HG02840 (cell line): ENCODE results near the gene C3orf70.

Experiments used
- ATAC-seq: cut with Tn5 transposase; IDR thresholded peaks from one replicate; pipeline ENCODE4 v1.9.1; 2021; ENCODE audit warnings: mild to moderate bottlenecking, moderate library complexity, moderate number of reproducible peaks; ENCODE audit not compliant: unreplicated experiment, low FRiP score

Gene C3orf70

GRCh38 chr3:185058796-185059195, 94.1 kb downstream of the C3orf70 start:
- ATAC-seq: no peak

- ATAC-seq: no peak
Observed at GRCh38 chr3:185057829-185058228, 95.0 kb downstream of the C3orf70 start.

DNA sequence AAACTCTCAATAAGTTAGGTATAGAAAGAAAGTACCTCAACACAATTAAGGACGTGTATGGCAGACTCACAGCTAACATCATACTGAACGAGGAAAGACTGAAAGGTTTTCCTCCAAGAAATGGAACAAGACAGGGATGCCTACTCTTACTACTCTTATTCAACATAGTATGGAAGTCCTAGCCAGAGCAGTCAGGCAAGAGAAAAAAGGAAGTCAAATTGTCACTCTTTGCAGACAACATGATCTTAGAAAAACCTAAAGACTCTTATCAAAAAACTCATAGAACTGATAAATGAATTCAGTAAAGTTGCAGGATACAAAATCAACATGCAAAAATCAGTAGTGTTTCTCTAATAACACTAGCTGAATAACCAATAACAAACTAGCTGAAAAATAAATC, 96.0 kb downstream of the C3orf70 start:
- ATAC-seq: no peak

DNA sequence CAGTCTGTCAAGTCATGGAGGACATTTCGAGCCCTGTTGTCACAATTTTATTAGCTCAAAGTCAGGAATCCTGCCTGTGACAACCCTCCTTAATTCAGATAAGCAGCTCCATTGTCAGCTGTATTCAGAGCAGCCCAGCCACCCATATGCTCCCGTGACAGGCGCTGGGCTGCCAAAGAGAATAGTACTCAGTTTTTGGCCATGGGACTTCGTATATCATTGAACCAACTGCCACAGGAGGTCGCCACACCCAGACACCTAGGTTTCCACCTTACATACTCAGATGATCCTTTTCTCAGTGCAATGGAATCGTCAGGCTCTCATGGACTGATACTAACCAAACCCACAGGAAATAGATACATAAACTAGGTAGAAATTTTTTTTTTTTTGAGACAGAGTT, 100.2 kb downstream of the C3orf70 start:
- no peak for ATAC-seq

GRCh38 chr3:185051801-185052200, 101.1 kb downstream of the C3orf70 start:
- no peak for ATAC-seq

GRCh38 chr3:185049710-185050109, 103.2 kb downstream of the C3orf70 start:
- no peak for ATAC-seq

DNA sequence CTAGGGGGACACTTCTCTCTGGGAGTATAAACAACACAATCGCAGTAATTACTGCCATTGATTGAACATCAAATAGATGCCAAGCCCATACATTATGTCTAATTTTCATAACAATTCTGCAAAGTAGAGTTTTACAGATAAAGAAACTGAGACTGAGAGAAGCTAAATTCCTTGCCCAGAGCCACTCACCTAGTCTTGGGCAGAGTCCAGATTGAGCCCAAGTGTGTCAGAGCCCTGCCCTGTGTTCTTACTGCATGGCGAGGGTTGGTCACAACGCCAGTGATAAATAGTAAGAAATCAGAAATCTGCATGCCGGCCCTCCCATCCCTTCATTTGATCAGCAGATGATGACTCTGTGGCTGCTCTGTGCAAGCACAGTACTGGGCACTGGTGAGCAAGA, 106.3 kb downstream of the C3orf70 start:
- ATAC-seq: no peak

DNA sequence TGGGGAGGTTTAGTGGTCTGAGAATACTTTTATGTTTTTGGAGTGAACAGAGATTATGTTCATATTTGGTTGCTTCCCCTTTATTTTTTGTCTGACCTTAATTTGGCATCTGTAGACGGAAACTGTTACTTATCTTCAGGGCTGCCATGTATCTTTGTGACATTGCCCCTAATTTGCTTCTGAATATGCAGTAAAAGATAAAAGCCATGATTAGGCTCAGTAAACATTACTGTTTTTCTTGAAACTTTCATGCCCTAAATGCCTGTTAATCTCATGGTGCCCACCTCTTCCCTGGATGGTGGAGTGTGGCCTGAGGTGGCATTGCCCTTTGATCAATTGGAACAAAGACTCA, 106.7 kb downstream of the C3orf70 start:
- no peak for ATAC-seq

DNA sequence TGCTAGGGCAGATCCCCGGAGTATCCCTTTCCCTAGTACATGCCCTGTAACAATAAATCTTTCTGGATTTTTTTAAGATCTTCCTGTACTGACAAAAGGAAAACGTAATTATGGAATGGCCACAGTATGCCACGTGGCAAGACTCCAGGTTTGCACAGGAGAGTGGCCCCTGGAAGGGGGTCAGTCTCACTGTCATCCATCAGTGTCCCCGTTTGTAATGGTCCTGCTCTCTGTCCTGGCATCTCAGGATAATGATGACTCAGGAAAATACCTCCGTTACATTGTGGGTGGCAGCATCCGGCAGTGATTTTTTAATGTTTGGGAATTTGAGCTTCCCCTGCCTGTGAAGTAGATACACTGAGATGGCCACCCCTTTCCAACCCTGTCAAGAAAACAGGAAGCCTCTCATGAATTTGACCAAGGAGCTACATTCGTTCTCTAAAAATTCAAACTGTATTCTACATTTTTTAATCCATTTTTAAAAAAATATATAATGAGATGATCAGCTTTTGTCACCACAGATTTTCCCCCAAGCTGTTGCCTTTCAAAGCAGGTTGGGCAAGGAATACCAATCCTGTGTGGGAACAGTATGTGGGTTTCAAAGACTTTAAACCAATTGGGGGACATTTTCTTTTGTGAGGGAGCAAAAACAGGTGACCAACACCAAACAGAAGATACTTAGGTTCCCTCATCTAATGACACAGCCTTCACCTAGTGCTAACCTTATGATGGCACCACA, 110.4 kb downstream of the C3orf70 start:
- no peak for ATAC-seq

GRCh38 chr3:185041540-185041939, 111.3 kb downstream of the C3orf70 start:
- ATAC-seq: no peak

GRCh38 chr3:185040425-185040824, 112.4 kb downstream of the C3orf70 start:
- no peak for ATAC-seq

GRCh38 chr3:185037801-185038200, 115.1 kb downstream of the C3orf70 start:
- ATAC-seq: no peak

DNA sequence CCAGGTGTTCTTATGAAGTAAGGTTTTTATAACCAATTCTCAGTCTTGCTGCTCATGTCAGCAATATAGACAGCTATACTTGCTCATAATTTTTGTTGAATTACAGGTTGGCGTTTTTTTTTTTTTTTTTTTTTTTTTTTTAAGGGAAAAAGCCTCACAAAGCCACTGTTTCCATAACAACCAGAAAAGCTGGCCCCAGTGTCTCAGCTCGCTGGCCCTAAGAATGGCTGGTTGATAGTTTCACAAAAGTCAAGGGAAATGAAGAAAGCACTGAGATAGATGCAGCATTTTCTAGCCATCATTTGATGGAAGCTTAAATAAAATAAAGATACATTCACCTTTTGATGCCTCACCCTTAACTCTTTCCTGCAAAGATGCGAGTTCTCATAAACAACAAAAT, 121.9 kb downstream of the C3orf70 start:
- no peak for ATAC-seq

- no peak for ATAC-seq
Observed at GRCh38 chr3:185030399-185030798, 122.5 kb downstream of the C3orf70 start.

- no peak for ATAC-seq
Observed at GRCh38 chr3:185029086-185029485, 123.8 kb downstream of the C3orf70 start.

DNA sequence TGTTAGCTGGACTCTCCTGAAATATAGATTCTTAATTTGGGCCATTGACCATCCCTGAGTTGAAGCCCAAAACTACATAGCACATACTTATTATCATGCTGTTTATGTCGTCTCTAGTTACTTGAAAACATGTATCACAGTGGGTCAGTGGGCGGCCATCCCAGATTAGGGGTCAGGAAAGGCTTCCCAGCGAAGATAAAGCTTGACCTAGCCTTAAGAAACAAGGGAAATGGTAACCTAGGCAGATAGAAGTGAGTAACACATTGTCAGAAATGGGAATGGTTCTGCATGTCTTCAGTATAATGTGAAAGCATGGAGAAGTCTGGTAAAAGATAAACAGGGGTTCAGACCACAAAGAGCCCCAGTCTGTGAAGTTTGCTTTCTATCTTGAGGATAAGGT, 124.7 kb downstream of the C3orf70 start:
- no peak for ATAC-seq
